ENCODE measurements around the gene KRT81. TPM values are rescaled to one million over a fixed set of nuclear protein-coding genes. Genes with fewer than 3 reads are reported as not detected.

KRT81 gene
- total and polyA plus RNA-seq, 2 donors from 2014 or later, result not detected

- intact Hi-C loops (cut with DNase I), result loop anchor here (5.0 kb wide), 1 partner anchor 171 kb away; no protein-coding TSS in a partner anchor
- Histone ChIP-seq H3K4me1 (ENCODE audit: control insufficient read depth in 2 of 3, insufficient read depth in 2 of 3, low read depth in 1 of 3, low read length in 3 of 3) (no peaks in the 10 kb centered on the region), H3K27ac (ENCODE audit: low read depth in 2 of 2, low read length in 2 of 2) (no peak overlapping the region), H3K36me3 (ENCODE audit: control insufficient read depth in 2 of 3, insufficient read depth in 3 of 3, low read length in 3 of 3) (no peaks in the 10 kb centered on the region), H3K27me3 (ENCODE audit: control insufficient read depth, insufficient read depth, low read length) (no peaks in the 10 kb centered on the region), H3K9ac (ENCODE audit: low read length in 3 of 3) (no peak overlapping the region), H3K9me3 (ENCODE audit: control insufficient read depth in 2 of 3, insufficient read depth in 1 of 3, low read length in 3 of 3) (no peaks in the 10 kb centered on the region), H3K4me3 (ENCODE audit: low read length in 3 of 3) (no peak overlapping the region)
- FAIRE-seq, result no peak
- peak in 1 of 5 donors; percentile 64 for DNase-seq
- no peak for TF ChIP-seq CTCF (IDR thresholded peaks at IDR 0.05; ENCODE audit: borderline replicate concordance, extremely low read depth, insufficient read depth)
Measured at GRCh38 chr12:52327830-52328500, 36.6 kb upstream of the KRT81 start.

- no peaks in the 10 kb centered on the region for H3K9me3 ChIP-seq (ENCODE audit: control insufficient read depth in 2 of 3, insufficient read depth in 1 of 3, low read length in 3 of 3)
- H3K36me3 ChIP-seq (ENCODE audit: control insufficient read depth in 2 of 3, insufficient read depth in 3 of 3, low read length in 3 of 3), result no peaks in the 10 kb centered on the region
- no peaks in the 10 kb centered on the region for H3K27me3 ChIP-seq (ENCODE audit: control insufficient read depth, insufficient read depth, low read length)
- TF ChIP-seq CTCF (IDR thresholded peaks at IDR 0.05; ENCODE audit: borderline replicate concordance, extremely low read depth, insufficient read depth), result peak; percentile 90
- no peak overlapping the region for H3K27ac ChIP-seq (ENCODE audit: low read depth in 2 of 2, low read length in 2 of 2)
- H3K9ac ChIP-seq (ENCODE audit: low read length in 3 of 3), result no peak overlapping the region
- no peaks in the 10 kb centered on the region for H3K4me1 ChIP-seq (ENCODE audit: control insufficient read depth in 2 of 3, insufficient read depth in 2 of 3, low read depth in 1 of 3, low read length in 3 of 3)
- intact Hi-C loops (cut with DNase I), result loop anchor here (5.0 kb wide), 1 partner anchor 170 kb away; no protein-coding TSS in a partner anchor
- no peak for FAIRE-seq
- no peak overlapping the region for H3K4me3 ChIP-seq (ENCODE audit: low read length in 3 of 3)
- DNase-seq, result peak; percentile 78 to 89 (median 82)
Measured at GRCh38 chr12:52327052-52327829, 35.9 kb upstream of the KRT81 start.

GRCh38 chr12:52324153-52324444 lies 32.8 kb upstream of the KRT81 start:
- FAIRE-seq (no peak), DNase-seq (peak in 1 of 5 donors; percentile 33)
- Histone ChIP-seq H3K4me1 (ENCODE audit: control insufficient read depth in 2 of 3, insufficient read depth in 2 of 3, low read depth in 1 of 3, low read length in 3 of 3) (no peaks in the 10 kb centered on the region), H3K4me3 (ENCODE audit: low read length in 3 of 3) (no peak overlapping the region), H3K9ac (ENCODE audit: low read length in 3 of 3) (no peak overlapping the region), H3K27ac (ENCODE audit: low read depth in 2 of 2, low read length in 2 of 2) (no peak overlapping the region), H3K36me3 (ENCODE audit: control insufficient read depth in 2 of 3, insufficient read depth in 3 of 3, low read length in 3 of 3) (no peaks in the 10 kb centered on the region), H3K27me3 (ENCODE audit: control insufficient read depth, insufficient read depth, low read length) (no peaks in the 10 kb centered on the region), H3K9me3 (ENCODE audit: control insufficient read depth in 2 of 3, insufficient read depth in 1 of 3, low read length in 3 of 3) (no peaks in the 10 kb centered on the region)
- intact Hi-C loops (cut with DNase I), result no loop called here
- TF ChIP-seq CTCF (IDR thresholded peaks at IDR 0.05; ENCODE audit: borderline replicate concordance, extremely low read depth, insufficient read depth), result no peak
